Upper lobe of left lung (tissue), 6 donors: ENCODE measurements around the gene CLCN2. TPM values are rescaled to one million over a fixed set of nuclear protein-coding genes. Genes with fewer than 3 reads are reported as not detected.

ENCODE experiments used
- ATAC-seq, 2 donors: fragments of 200-7000 bp; cut with Tn5 transposase; one replicate each; pipeline ENCODE4 v1.9.1; 2022; ENCODE audit warnings: mild to moderate bottlenecking in 2 of 2, moderate library complexity in 2 of 2; ENCODE audit not compliant: low FRiP score in 2 of 2
- DNase-seq, 2 donors: peaks; one replicate each; pipeline ENCODE4 v3.0.0-alpha.2; 2019 to 2020
- H3K27ac ChIP-seq, 4 donors: fragments of 200-600 bp; sonication (generic); one replicate each; pipeline ENCODE4 v1.5.1; 2016 to 2019
- H3K27me3 ChIP-seq, 4 donors: fragments of 200-600 bp; sonication (generic); one replicate each; pipeline ENCODE4 v1.5.1; 2017 to 2019
- H3K36me3 ChIP-seq, 4 donors: fragments of 200-600 bp; sonication (generic); one replicate each; pipeline ENCODE4 v1.5.1; 2016 to 2019
- H3K4me1 ChIP-seq, 4 donors: fragments of 200-600 bp; sonication (generic); one replicate each; pipeline ENCODE4 v1.5.1; 2018 to 2019
- H3K4me3 ChIP-seq, 4 donors: fragments of 200-600 bp; sonication (generic); one replicate each; pipeline ENCODE4 v1.5.1; 2017 to 2019; ENCODE audit warnings: mild to moderate bottlenecking in 2 of 4, moderate library complexity in 1 of 4
- H3K9me3 ChIP-seq, 4 donors: fragments of 200-600 bp; sonication (generic); one replicate each; pipeline ENCODE4 v1.5.1; 2018 to 2019
- EP300 ChIP-seq, 4 donors: sonication (generic); formaldehyde crosslinking; IDR thresholded peaks; one replicate each; pipeline ENCODE4 v1.5.1; 2017; ENCODE audit warnings: antibody characterized with exemption in 4 of 4, control low read depth in 2 of 4
- POLR2A ChIP-seq, 4 donors: fragments of 450-650 bp; IDR thresholded peaks; one replicate each; pipeline ENCODE4 v1.5.1; 2016 to 2017; ENCODE audit warnings: antibody characterized with exemption in 4 of 4, mild to moderate bottlenecking in 2 of 4
- POLR2AphosphoS5 ChIP-seq, 2 donors: sonication (generic); formaldehyde crosslinking; IDR thresholded peaks; one replicate each; pipeline ENCODE4 v1.5.1; 2017; ENCODE audit warnings: antibody characterized with exemption in 2 of 2
- WGBS, 2 donors: methylation state at CpG; one replicate each; pipeline ENCODE4 v1.1.5; 2017 to 2018; 5-methylcytosine and 5-hydroxymethylcytosine counted together
- total RNA-seq, 6 donors: library from RNA; depleted of rRNA in 4 of 6; stranded (reverse); fragments of >200 nt in 4 of 6; gene quantifications; one replicate each; pipeline versions ENCODE4 v1.1.0 to v1.2.1, GENCODE V29; 2016 to 2021
- TF ChIP-seq, protein P1 (sequence below), 6 experiments: fragments of 450-650 bp in 4 of 6; fragments of 200-600 bp in 2 of 6; sonication (generic) in 2 of 6; IDR thresholded peaks; one replicate each; pipeline ENCODE4 v1.5.1; 2016 to 2019; ENCODE audit warnings: antibody characterized with exemption in 6 of 6
- donor health status: DM: no; HTN: no; CAD: no; lungs with moderate emphysema.
- donor health status: DM: no; HTN: yes; CAD: no; lungs with severe emphysema.

Gene CLCN2
- total RNA-seq, 6 donors from 2014 or later, result 3.0 to 14.7 (median 5.3) TPM

DNA sequence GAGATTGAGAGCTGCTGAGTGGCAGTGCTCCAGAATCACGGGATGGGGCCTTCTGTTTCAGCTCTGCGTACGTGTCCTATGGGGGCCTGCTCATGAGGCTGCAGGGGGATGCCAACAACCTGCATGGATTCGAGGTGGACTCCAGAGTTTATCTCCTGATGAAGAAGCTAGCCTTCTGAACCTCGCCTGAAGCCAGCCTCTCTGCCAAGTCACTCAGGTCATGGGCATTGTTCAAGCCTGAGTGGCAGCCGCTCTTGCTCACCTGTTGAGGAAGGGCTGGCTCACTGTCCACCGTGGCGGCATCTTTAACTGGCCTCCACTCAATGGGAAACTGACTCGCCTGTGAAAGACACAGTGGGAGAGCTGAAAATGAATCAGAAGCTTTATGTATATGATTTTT is 6.7 kb upstream of the CLCN2 start:
- peaks cover 0 to 48% (median 22%) of the 10 kb centered on the region in 4 donors for H3K36me3 ChIP-seq

DNA sequence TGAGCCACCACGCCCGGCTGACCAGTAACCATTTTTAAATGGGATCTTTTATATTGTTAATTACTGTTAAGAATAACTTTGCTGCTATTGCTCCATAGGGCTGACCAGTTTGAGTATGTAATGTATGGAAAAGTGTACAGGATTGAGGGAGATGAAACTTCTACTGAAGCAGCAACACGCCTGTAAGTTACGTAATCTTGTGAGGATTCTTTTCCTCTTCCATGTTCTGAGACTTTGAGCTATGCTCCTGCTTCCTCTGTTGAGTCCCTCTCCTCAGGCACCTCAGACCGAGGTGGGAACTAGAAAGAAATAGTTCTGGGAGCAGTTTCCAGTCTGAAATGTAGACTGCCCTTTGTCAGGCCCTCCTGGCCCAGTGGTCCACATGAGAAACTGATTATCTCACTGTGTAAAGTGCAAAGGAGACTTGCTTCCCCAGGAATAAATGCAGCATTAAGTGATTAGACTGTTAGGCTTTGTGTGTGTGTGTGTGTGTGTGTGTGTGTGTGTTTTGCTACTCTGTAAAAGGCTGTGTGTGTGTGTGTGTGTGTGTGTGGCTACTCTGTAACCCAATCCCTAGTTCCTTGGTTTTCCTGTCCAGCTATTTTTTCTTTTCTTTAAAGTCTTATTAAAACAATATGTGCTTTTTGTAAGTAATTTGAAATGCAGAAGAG is 5.3 kb upstream of the CLCN2 start:
- peaks cover 0 to 48% (median 22%) of the 10 kb centered on the region in 4 donors for H3K36me3 ChIP-seq
- H3K27me3 ChIP-seq, result no peaks in the 10 kb centered on the region
- DNase-seq (no peak), ATAC-seq (no peak)
- no peak overlapping the region for H3K4me3 ChIP-seq
- H3K9me3 ChIP-seq, result no peaks in the 10 kb centered on the region
- H3K4me1 ChIP-seq, result peaks cover 18 to 28% (median 23%) of the 10 kb centered on the region in 4 donors
- 82 to 91% methylated on average over 5 of the region's 5 CpGs for WGBS, 2 donors
- no peak overlapping the region for H3K27ac ChIP-seq
- TF ChIP-seq POLR2A (IDR thresholded peaks at IDR 0.05), result no peak
- TF ChIP-seq POLR2AphosphoS5 (IDR thresholded peaks at IDR 0.05), result no peak
- TF ChIP-seq EP300 (IDR thresholded peaks at IDR 0.05), result no peak
- TF ChIP-seq, protein P1, sequence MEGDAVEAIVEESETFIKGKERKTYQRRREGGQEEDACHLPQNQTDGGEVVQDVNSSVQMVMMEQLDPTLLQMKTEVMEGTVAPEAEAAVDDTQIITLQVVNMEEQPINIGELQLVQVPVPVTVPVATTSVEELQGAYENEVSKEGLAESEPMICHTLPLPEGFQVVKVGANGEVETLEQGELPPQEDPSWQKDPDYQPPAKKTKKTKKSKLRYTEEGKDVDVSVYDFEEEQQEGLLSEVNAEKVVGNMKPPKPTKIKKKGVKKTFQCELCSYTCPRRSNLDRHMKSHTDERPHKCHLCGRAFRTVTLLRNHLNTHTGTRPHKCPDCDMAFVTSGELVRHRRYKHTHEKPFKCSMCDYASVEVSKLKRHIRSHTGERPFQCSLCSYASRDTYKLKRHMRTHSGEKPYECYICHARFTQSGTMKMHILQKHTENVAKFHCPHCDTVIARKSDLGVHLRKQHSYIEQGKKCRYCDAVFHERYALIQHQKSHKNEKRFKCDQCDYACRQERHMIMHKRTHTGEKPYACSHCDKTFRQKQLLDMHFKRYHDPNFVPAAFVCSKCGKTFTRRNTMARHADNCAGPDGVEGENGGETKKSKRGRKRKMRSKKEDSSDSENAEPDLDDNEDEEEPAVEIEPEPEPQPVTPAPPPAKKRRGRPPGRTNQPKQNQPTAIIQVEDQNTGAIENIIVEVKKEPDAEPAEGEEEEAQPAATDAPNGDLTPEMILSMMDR (IDR thresholded peaks at IDR 0.05), result no peak

More for the DNA sequence above, 6.7 kb upstream of the CLCN2 start:
- H3K27ac ChIP-seq, result no peak overlapping the region
- DNase-seq (no peak), ATAC-seq (no peak)
- 91 to 92% methylated on average over 8 to 9 of the region's 9 CpGs for WGBS, 2 donors
- H3K27me3 ChIP-seq, result no peaks in the 10 kb centered on the region
- TF ChIP-seq POLR2AphosphoS5 (IDR thresholded peaks at IDR 0.05), result no peak
- TF ChIP-seq, protein P1 (IDR thresholded peaks at IDR 0.05), result no peak
- no peak for TF ChIP-seq EP300 (IDR thresholded peaks at IDR 0.05)
- TF ChIP-seq POLR2A (IDR thresholded peaks at IDR 0.05), result no peak
- H3K9me3 ChIP-seq, result no peaks in the 10 kb centered on the region
- H3K4me1 ChIP-seq, result peaks cover 20 to 28% (median 24%) of the 10 kb centered on the region in 4 donors
- no peak overlapping the region for H3K4me3 ChIP-seq

DNA sequence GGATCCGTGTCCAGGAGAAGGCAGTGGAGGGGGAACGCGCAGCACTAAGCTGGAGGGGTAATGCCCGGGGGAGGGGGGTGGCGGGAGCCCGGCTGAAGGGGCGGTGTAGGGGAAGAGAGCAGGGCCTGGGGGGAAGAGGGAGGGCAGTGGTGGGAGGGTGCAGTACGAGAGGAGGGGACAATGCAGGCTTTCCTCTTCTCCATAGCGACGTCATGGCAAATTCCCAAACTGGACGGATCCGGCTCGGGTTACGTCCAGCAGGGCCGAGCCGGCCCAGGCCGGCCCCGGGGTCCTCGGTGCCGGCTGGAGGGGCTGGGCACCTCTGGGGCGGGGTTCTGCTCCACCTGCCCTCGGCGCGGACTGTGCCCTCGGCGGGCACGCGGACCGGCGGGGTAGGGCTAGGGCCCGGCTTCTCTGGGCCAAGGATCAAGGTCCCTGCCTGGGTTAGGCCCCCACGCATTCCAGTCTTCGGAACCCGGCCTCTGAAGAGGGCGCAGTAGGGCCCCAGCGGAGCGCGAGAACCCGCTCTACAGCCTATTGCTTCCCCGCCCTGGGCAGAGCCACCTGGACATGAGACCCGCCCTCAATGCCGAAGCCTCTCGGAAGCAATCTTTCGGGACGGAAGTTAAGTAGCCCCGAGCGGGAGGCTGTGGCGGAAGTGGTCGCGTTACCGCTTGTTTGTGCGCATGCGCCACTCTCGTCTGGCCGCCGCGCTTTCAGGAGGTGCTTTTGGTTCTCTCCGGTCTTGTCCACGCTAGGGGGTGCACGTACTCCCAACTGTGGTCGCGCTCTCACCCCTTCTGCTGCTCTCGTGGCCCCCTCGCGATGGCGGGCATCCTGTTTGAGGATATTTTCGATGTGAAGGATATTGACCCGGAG is 1.5 kb upstream of the CLCN2 start:
- no peaks in the 10 kb centered on the region for H3K27me3 ChIP-seq
- peaks cover 0 to 30% (median 13%) of the 10 kb centered on the region in 4 donors for H3K36me3 ChIP-seq
- peaks cover 21 to 26% (median 24%) of the 10 kb centered on the region in 4 donors for H3K4me1 ChIP-seq
- H3K9me3 ChIP-seq, result no peaks in the 10 kb centered on the region
- DNase-seq (peak; percentile 95 to 97), ATAC-seq (peak; percentile 88 to 91)
- peak overlapping the region; percentile 96 to 99 (median 98) for H3K27ac ChIP-seq
- WGBS, 2 donors, result 0 to 1% methylated on average over 10 to 64 of the region's 68 CpGs
- peak overlapping the region; percentile 67 to 96 (median 84) for H3K4me3 ChIP-seq
- TF ChIP-seq POLR2AphosphoS5 (IDR thresholded peaks at IDR 0.05), result peak; percentile 75 to 88
- TF ChIP-seq, protein P1 (IDR thresholded peaks at IDR 0.05), result peak; percentile 35 to 62 (median 48)
- peak in 3 of 4 donors; percentile 62 to 82 (median 69) for TF ChIP-seq POLR2A (IDR thresholded peaks at IDR 0.05)
- no peak for TF ChIP-seq EP300 (IDR thresholded peaks at IDR 0.05)

DNA sequence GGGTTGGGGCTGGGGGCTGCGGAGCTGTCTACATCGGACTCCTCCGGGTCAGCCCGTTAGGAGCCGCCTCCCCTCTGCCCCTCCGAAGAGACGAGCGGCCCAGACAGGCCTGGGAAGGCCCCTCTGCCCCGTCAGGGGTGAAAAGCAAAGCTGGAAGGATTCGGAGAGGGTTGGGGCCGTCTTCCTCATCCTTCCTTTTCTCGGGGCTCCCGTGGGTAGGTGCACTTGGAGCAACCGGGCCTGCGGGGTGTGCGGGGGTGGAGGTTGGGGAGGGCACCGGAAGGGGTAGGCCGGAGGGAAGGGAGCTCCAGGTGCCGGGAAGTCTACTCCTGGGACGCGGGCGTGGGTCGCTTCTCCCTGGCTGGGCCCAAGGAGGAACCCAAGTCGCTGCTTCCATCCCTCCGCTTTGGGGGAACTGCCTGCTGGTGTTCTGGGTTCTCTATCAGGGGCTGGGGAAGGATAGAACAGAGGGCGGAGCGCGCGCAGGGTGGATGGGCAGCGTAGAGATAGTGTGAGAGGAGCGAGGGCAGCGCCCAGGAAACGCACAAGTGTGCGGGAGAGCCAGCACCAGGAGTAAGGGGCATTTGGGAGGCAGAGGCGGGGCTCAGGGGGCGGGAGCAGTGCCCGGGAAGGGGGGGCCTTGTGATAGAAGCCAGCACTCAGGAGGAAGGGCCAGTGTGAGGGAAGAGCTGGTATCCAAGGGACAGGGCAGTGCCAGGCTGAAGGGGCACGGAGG is 695 bp upstream of the CLCN2 start:
- WGBS, 2 donors, result 0 to 1% methylated on average over 23 to 29 of the region's 38 CpGs
- DNase-seq (peak; percentile 81 to 90), ATAC-seq (peak; percentile 47 to 62)
- H3K27me3 ChIP-seq, result no peaks in the 10 kb centered on the region
- peak in 2 of 4 donors; percentile 6 to 25 for TF ChIP-seq POLR2A (IDR thresholded peaks at IDR 0.05)
- peak; percentile 1 to 62 for TF ChIP-seq POLR2AphosphoS5 (IDR thresholded peaks at IDR 0.05)
- TF ChIP-seq, protein P1 (IDR thresholded peaks at IDR 0.05), result no peak
- peaks cover 0 to 22% (median 14%) of the 10 kb centered on the region in 4 donors for H3K36me3 ChIP-seq
- peak overlapping the region; percentile 96 to 99 (median 98) for H3K27ac ChIP-seq
- peaks cover 21 to 26% (median 24%) of the 10 kb centered on the region in 4 donors for H3K4me1 ChIP-seq
- peak overlapping the region; percentile 67 to 96 (median 84) for H3K4me3 ChIP-seq
- H3K9me3 ChIP-seq, result no peaks in the 10 kb centered on the region
